HepG2 (cell line): ENCODE data around the gene BCAS3. TPM values are rescaled to one million over a fixed set of nuclear protein-coding genes. Genes with fewer than 3 reads are reported as not detected.
A peak's percentile ranks its signal among the peaks of the same experiment; 100 is the strongest.

ENCODE experiments used
- ARNT ChIP-seq: fragments of 450-650 bp; IDR thresholded peaks from 2 replicates; pipeline ENCODE4 v1.6.1; 2017
- DZIP1 ChIP-seq: sonication (generic); formaldehyde crosslinking; IDR thresholded peaks from 2 replicates; pipeline ENCODE4 v1.5.0; 2020; ENCODE audit warnings: mild to moderate bottlenecking, missing genetic modification reagents
- EED ChIP-seq: sonication (generic); formaldehyde crosslinking; IDR thresholded peaks from 2 replicates; pipeline ENCODE4 v1.5.0; 2020; ENCODE audit warnings: mild to moderate bottlenecking, missing genetic modification reagents
- HDAC1 ChIP-seq: sonication (generic); formaldehyde crosslinking; IDR thresholded peaks from 2 replicates; pipeline ENCODE4 v1.5.1; 2020; ENCODE audit warnings: mild to moderate bottlenecking, missing genetic modification reagents
- HOXA5 ChIP-seq: sonication (generic); formaldehyde crosslinking; IDR thresholded peaks from 2 replicates; pipeline ENCODE4 v1.4.0; 2020; ENCODE audit warnings: missing genetic modification reagents
- JUN ChIP-seq: sonication (generic); formaldehyde crosslinking; IDR thresholded peaks from 2 replicates; pipeline ENCODE4 v1.4.0; 2020; ENCODE audit warnings: mild to moderate bottlenecking, missing genetic modification reagents
- KDM6A ChIP-seq: IDR thresholded peaks from 2 replicates; pipeline ENCODE4 v1.6.1; 2016; ENCODE audit warnings: low read depth
- KLF9 ChIP-seq: IDR thresholded peaks from 2 replicates; pipeline ENCODE4 v1.6.1; 2016; ENCODE audit warnings: low read depth
- RNF2 ChIP-seq: fragments of 450-650 bp; conservative IDR thresholded peaks from 2 replicates; pipeline ENCODE4 v1.6.1; 2016; ENCODE audit warnings: low read depth
- SIN3B ChIP-seq: fragments of 150-350 bp; IDR thresholded peaks from 2 replicates; pipeline ENCODE4 v1.6.1; 2014; ENCODE audit warnings: low read length
- SNAI1 ChIP-seq: sonication (generic); formaldehyde crosslinking; IDR thresholded peaks from 2 replicates; pipeline ENCODE4 v1.5.0; 2020; ENCODE audit warnings: mild to moderate bottlenecking, missing genetic modification reagents, borderline replicate concordance
- SP140L ChIP-seq: sonication (generic); formaldehyde crosslinking; IDR thresholded peaks from 2 replicates; pipeline ENCODE4 v1.4.0; 2020; ENCODE audit warnings: missing genetic modification reagents, borderline replicate concordance
- SRY ChIP-seq: sonication (generic); formaldehyde crosslinking; IDR thresholded peaks from 2 replicates; pipeline ENCODE4 v1.8.0; 2022; ENCODE audit warnings: mild to moderate bottlenecking, missing genetic modification reagents
- ZBTB20 ChIP-seq: sonication (generic); formaldehyde crosslinking; IDR thresholded peaks from 2 replicates; pipeline ENCODE4 v1.8.1; 2023; ENCODE audit warnings: missing genetic modification reagents, low read depth, mild to moderate bottlenecking, borderline replicate concordance
- ZMYM2 ChIP-seq: sonication (generic); formaldehyde crosslinking; IDR thresholded peaks from 2 replicates; pipeline ENCODE4 v1.8.0; 2022; ENCODE audit warnings: mild to moderate bottlenecking, missing genetic modification reagents
- ZNF180 ChIP-seq: sonication (generic); formaldehyde crosslinking; IDR thresholded peaks from 2 replicates; pipeline ENCODE4 v1.4.0; 2020; ENCODE audit warnings: low read depth, missing genetic modification reagents, borderline replicate concordance
- ZNF547 ChIP-seq: sonication (generic); formaldehyde crosslinking; IDR thresholded peaks from 2 replicates; pipeline ENCODE4 v1.5.1; 2020; ENCODE audit warnings: mild to moderate bottlenecking, missing genetic modification reagents
- ZNF562 ChIP-seq: sonication (generic); formaldehyde crosslinking; IDR thresholded peaks from 2 replicates; pipeline ENCODE4 v1.8.0; 2022; ENCODE audit warnings: missing genetic modification reagents, borderline replicate concordance
- ZNF619 ChIP-seq: sonication (generic); formaldehyde crosslinking; IDR thresholded peaks from 2 replicates; pipeline ENCODE4 v1.4.0; 2020; ENCODE audit warnings: mild to moderate bottlenecking, missing genetic modification reagents
- ZNF770 ChIP-seq: sonication (generic); formaldehyde crosslinking; IDR thresholded peaks from 2 replicates; pipeline ENCODE4 v1.5.0; 2020; ENCODE audit warnings: mild to moderate bottlenecking, missing genetic modification reagents
- ZNF776 ChIP-seq: sonication (generic); formaldehyde crosslinking; IDR thresholded peaks from 2 replicates; pipeline ENCODE4 v1.4.0; 2020; ENCODE audit warnings: mild to moderate bottlenecking, missing genetic modification reagents
- polyA plus RNA-seq, 8 experiments: library from polyadenylated mRNA; depleted of rRNA in 3 of 8; stranded (reverse) in 7 of 8; unstranded in 1 of 8; fragments of >200 nt; fragmentation: Illumina TruSeq in 4 of 8; extraction: Trizol in 4 of 8; gene quantifications; 2 replicates each; pipeline versions ENCODE4 v1.2.1 to v1.2.3, GENCODE V29; 2011 to 2016; ENCODE audit warnings: low read depth in 4 of 8, missing spikeins in 1 of 8, mixed read lengths in 1 of 8; ENCODE audit not compliant: insufficient read depth in 1 of 8
- total RNA-seq, 5 experiments: library from RNA; depleted of rRNA; stranded (reverse); fragments of >200 nt; fragmentation: Illumina TruSeq; extraction: Trizol; gene quantifications; 2 replicates each; pipeline ENCODE4 v1.2.3, GENCODE V29; 2016; ENCODE audit warnings: low read depth in 1 of 5
- TF ChIP-seq, protein P1 (sequence below): sonication (generic); formaldehyde crosslinking; IDR thresholded peaks from 2 replicates; pipeline ENCODE4 v1.5.0; 2020; ENCODE audit warnings: mild to moderate bottlenecking, missing genetic modification reagents
- TF ChIP-seq, protein P2 (sequence below): sonication (generic); formaldehyde crosslinking; IDR thresholded peaks from 2 replicates; pipeline ENCODE4 v1.4.0; 2020; ENCODE audit warnings: missing genetic modification reagents, borderline replicate concordance

The BCAS3 gene
- total and polyA plus RNA-seq, 2 of the 13 experiments (the other 11 are each of a cell fraction or from before 2014, with no cell fraction given) = 10.7 to 11.2 TPM

- TF ChIP-seq ZNF770 (CRISPR knock-in tag) = no peak
- TF ChIP-seq KLF9 (CRISPR knock-in tag) = no peak
- TF ChIP-seq, protein P1, sequence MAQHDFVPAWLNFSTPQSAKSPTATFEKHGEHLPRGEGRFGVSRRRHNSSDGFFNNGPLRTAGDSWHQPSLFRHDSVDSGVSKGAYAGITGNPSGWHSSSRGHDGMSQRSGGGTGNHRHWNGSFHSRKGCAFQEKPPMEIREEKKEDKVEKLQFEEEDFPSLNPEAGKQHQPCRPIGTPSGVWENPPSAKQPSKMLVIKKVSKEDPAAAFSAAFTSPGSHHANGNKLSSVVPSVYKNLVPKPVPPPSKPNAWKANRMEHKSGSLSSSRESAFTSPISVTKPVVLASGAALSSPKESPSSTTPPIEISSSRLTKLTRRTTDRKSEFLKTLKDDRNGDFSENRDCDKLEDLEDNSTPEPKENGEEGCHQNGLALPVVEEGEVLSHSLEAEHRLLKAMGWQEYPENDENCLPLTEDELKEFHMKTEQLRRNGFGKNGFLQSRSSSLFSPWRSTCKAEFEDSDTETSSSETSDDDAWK = no peak
- no peak for TF ChIP-seq JUN (CRISPR knock-in tag)
- no peak for TF ChIP-seq ZNF180 (CRISPR knock-in tag)
- TF ChIP-seq HDAC1 = no peak
- TF ChIP-seq ZNF562 (CRISPR knock-in tag) = no peak
- no peak for TF ChIP-seq ZBTB20 (CRISPR knock-in tag)
- no peak for TF ChIP-seq ZNF776
- TF ChIP-seq ZNF619 (CRISPR knock-in tag) = no peak
- TF ChIP-seq SIN3B = no peak
- TF ChIP-seq DZIP1 = no peak
- no peak for TF ChIP-seq SP140L (CRISPR knock-in tag)
- TF ChIP-seq EED (CRISPR knock-in tag) = no peak
- TF ChIP-seq ARNT = no peak
- no peak for TF ChIP-seq ZNF547
- no peak for TF ChIP-seq RNF2
- TF ChIP-seq, protein P2, sequence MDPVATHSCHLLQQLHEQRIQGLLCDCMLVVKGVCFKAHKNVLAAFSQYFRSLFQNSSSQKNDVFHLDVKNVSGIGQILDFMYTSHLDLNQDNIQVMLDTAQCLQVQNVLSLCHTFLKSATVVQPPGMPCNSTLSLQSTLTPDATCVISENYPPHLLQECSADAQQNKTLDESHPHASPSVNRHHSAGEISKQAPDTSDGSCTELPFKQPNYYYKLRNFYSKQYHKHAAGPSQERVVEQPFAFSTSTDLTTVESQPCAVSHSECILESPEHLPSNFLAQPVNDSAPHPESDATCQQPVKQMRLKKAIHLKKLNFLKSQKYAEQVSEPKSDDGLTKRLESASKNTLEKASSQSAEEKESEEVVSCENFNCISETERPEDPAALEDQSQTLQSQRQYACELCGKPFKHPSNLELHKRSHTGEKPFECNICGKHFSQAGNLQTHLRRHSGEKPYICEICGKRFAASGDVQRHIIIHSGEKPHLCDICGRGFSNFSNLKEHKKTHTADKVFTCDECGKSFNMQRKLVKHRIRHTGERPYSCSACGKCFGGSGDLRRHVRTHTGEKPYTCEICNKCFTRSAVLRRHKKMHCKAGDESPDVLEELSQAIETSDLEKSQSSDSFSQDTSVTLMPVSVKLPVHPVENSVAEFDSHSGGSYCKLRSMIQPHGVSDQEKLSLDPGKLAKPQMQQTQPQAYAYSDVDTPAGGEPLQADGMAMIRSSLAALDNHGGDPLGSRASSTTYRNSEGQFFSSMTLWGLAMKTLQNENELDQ (CRISPR knock-in tag) = no peak
- TF ChIP-seq ZMYM2 (CRISPR knock-in tag) = 0 out of 2 replicates have a peak, but pooled peaks have one; percentile 48
- no peak; the same call in 1 of the 2 replicates for TF ChIP-seq SRY (CRISPR knock-in tag)
- no peak for TF ChIP-seq KDM6A (CRISPR knock-in tag)
- no peak for TF ChIP-seq SNAI1 (CRISPR knock-in tag)
- TF ChIP-seq HOXA5 = no peak
These were observed 89.1 kb downstream of the BCAS3 start (continued) for GRCh38 chr17:60766778-60767190.
